Measurements from ENCODE around the gene TNC. TPM values are rescaled to one million over a fixed set of nuclear protein-coding genes. Genes with fewer than 3 reads are reported as not detected.

Gene TNC
- total and polyA plus RNA-seq, 2 of the 4 experiments (the other 2 are of a cell fraction) = 192 to 253 TPM

GRCh38 chr9:115033800-115034199, 84.2 kb downstream of the TNC start:
- Histone ChIP-seq H4K91ac (ENCODE audit: insufficient read depth, low read depth, low read length) (no peak overlapping the region), H3K27ac (ENCODE audit: insufficient read depth, low read length) (no peak overlapping the region), H3K56ac (ENCODE audit: extremely low read depth, insufficient read depth, low read length) (no peak overlapping the region), H2BK120ac (ENCODE audit: low read depth, low read length) (no peak overlapping the region), H2BK15ac (ENCODE audit: low read depth, low read length) (peak overlapping the region; percentile 30; the same call in 1 of the 3 replicates), H3K4ac (ENCODE audit: low read depth, low read length) (no peak overlapping the region), H3K9me3 (ENCODE audit: control insufficient read depth, insufficient read depth, low read length) (no peaks in the 10 kb centered on the region), H2BK20ac (ENCODE audit: low read depth, low read length) (no peak overlapping the region), H2AFZ (replicated peaks; ENCODE audit: low read length, poor library complexity) (no peak overlapping the region), H3K4me2 (ENCODE audit: low read depth, low read length) (no peak overlapping the region), H3K79me1 (ENCODE audit: low read depth in 1 of 2, low read length in 2 of 2) (0 out of 4 replicates have a peak, but pooled peaks cover 0 to 6% of the 10 kb centered on the region in 2 experiments), H3K9me1 (ENCODE audit: insufficient read depth, low read length) (peaks cover 21% of the 10 kb centered on the region), H4K20me1 (ENCODE audit: insufficient read depth, low read length) (no peaks in the 10 kb centered on the region), H3K23ac (ENCODE audit: low read depth, low read length) (no peak overlapping the region), H3K14ac (replicated peaks; ENCODE audit: low read depth, low read length) (no peak overlapping the region), H3K27me3 (ENCODE audit: control insufficient read depth, insufficient read depth, low read length) (no peaks in the 10 kb centered on the region), H3K4me3 (ENCODE audit: insufficient read depth, low read depth, low read length) (no peak overlapping the region), H2AK9ac (replicated peaks; ENCODE audit: low read depth, low read length, poor library complexity) (no peak overlapping the region), H4K5ac (ENCODE audit: low read depth, low read length) (no peak overlapping the region), H2AK5ac (ENCODE audit: low read depth, low read length) (no peak overlapping the region), H2BK5ac (ENCODE audit: low read depth, low read length, poor library complexity, severe bottlenecking) (no peak overlapping the region), H3K9ac (ENCODE audit: low read depth, low read length) (no peak overlapping the region), H4K8ac (ENCODE audit: low read depth in 2 of 2, low read length in 2 of 2) (no peak overlapping the region), H3K36me3 (ENCODE audit: control insufficient read depth, insufficient read depth, low read length) (peaks cover 66% of the 10 kb centered on the region), H3K4me1 (ENCODE audit: control insufficient read depth, insufficient read depth, low read length) (peaks cover 19% of the 10 kb centered on the region), H3K18ac (ENCODE audit: low read depth, low read length) (peak overlapping the region; percentile 3; the same call in 1 of the 2 replicates)
- ChIA-PET POLR2A (ENCODE audit: unreplicated experiment) (interaction anchor here (0.6 kb wide), 1 partner anchor 51 kb away, joined by 3 read pairs; no protein-coding TSS in a partner anchor), CTCF (interaction anchor here (1.3 kb wide), 1 partner anchor 12 kb away, joined by 4 read pairs; no protein-coding TSS in a partner anchor)
- dilution Hi-C loops (cut with HindIII; ENCODE audit: low sequenced_read_pairs, unreplicated experiment) (no loop called here), intact Hi-C loops (cut with micrococcal nuclease) (loop anchor here (5.0 kb wide), 1 partner anchor 489 kb away; no protein-coding TSS in a partner anchor), in situ Hi-C loops (cut with MboI; ENCODE audit: low sequenced_read_pairs) (no loop called here)
- no TSS peak for BruUV-seq (replicated peaks)
- TF ChIP-seq USF2 (IDR thresholded peaks at IDR 0.05; ENCODE audit: low read depth, low read length) (no peak), CTCF (conservative IDR thresholded peaks at IDR 0.05; ENCODE audit: low read depth, low read length) (no peak), NFE2L2 (IDR thresholded peaks at IDR 0.05; ENCODE audit: low read depth, low read length) (no peak), MAZ (IDR thresholded peaks at IDR 0.05; ENCODE audit: borderline replicate concordance, low read depth, low read length) (no peak), RFX5 (IDR thresholded peaks at IDR 0.05; ENCODE audit: low read depth, low read length) (no peak), CEBPB (IDR thresholded peaks at IDR 0.05; ENCODE audit: low read depth, low read length) (no peak), MXI1 (IDR thresholded peaks at IDR 0.05; ENCODE audit: borderline replicate concordance, low read depth, low read length) (no peak), BHLHE40 (IDR thresholded peaks at IDR 0.05; ENCODE audit: low read depth, low read length) (no peak), POLR2A (IDR thresholded peaks at IDR 0.05; ENCODE audit: low read depth, low read length) (no peak), ELK1 (IDR thresholded peaks at IDR 0.05; ENCODE audit: borderline replicate concordance, low read depth, low read length) (no peak), SMC3 (IDR thresholded peaks at IDR 0.05; ENCODE audit: low read depth, low read length) (no peak), FOS (IDR thresholded peaks at IDR 0.05; ENCODE audit: low read depth, low read length) (no peak), RCOR1 (IDR thresholded peaks at IDR 0.05; ENCODE audit: insufficient replicate concordance, low read length) (no peak), CHD1 (IDR thresholded peaks at IDR 0.05; ENCODE audit: low read depth, low read length) (no peak), RAD21 (IDR thresholded peaks at IDR 0.05; ENCODE audit: low read length) (no peak), MAFK (IDR thresholded peaks at IDR 0.05; ENCODE audit: low read depth, low read length) (no peak)
- no peak for DNase-seq
- no peak for ATAC-seq (ENCODE audit: low read depth)
- WGBS, 2 experiments (ENCODE audit: extremely low coverage in 2 of 2, insufficient read length in 1 of 2) = 100% methylated on average over 1 of the region's 2 CpGs; no CpG with 5 or more reads in 1 of the 2 experiments

All from IMR-90 (cell line).